ENCODE measurements around the gene SERPINA9. TPM values are rescaled to one million over a fixed set of nuclear protein-coding genes. Genes with fewer than 3 reads are reported as not detected.
A peak's percentile ranks its signal among the peaks of the same experiment; 100 is the strongest.
"Not testable (repeated sequence)": the region's sequence is repeated elsewhere in the genome, so short reads cannot be mapped to it uniquely, and the experiment has no call there.

SERPINA9 gene
- total RNA-seq, 1 experiment from 2014 or later: not detected

DNA sequence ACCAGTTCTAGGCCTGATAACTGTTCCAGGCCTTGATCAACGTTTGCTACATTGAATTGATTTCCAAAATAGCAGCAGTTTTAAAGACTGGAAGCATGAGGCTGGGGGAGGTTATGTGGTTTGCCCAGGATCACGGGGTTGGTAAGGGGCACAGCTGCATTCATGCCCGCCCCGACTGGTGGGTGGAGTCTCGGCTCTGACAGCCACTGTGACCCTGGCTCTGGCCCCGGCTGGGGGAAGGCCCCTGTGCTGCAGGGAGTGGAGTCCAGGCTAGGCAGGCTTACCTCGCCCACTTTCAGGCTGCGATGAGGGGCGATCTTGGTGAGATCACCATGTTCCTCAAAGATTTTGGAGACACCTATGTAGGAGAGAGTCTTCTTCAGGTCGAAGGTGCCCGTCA lies 13.3 kb upstream of the SERPINA9 start:
- DNase-seq (ENCODE audit: extremely low read depth, low read depth): no peak

DNA sequence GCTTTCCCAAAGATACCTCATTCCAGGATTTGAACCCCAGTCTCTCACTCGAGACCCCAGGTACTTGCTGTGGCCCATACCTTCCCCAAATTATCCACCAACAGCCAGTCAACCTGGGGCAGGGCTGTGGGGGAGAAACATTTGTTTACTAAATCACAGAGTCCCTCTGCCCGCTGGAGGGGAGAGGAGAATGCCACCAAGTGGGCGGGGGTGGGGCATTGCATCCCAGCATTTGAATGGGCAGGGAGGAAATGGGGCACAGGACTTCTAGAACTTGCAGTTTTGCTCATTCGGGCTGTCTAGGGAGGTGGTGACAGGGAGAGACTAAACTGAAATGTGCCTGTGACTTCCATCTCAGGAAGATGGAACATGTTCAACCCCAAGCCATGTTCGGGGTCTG lies 10.9 kb upstream of the SERPINA9 start:
- no peak for DNase-seq (ENCODE audit: extremely low read depth, low read depth)

DNA sequence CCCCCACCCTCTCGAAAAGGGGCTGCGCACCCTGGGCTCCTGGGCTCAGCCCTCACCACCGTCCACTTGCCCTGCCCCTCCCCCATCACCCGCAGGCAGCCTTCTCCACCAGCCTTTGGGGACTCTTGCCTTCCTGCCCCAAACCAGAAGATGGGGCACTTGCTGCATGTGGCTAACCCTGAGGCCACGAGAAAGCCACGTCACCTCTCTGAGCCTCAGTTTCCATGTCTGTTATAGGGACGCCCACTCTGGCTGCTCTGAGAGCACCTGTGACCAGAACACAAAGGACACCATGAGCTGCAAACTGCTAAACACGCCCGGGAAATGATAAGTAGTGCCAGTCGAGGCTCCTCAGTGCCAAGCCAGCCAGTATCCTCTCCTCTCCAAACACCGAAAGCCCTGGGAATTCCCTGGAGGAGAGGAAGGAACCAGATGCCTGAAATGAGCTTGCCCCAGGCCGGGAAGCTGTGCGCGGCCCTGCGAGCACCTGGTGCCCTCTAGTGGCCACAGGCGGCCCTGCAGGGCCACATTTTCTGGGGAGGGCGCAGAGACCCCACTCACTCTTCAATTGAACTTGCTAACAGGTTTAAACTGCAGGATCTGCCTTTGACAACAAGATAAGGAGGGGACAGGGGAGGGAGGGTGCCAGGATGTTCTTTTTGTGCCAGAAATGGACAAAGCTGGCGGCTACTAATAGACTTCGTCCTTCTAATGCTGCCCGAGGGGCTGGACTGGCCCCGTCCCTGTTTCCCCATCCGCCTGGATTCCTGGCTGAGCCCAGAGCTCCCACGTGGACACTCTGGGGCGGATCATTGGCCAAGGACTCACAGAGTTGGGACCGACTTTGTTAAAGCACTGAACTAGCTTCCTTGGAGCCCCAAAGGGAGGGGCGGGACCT lies 10.2 kb upstream of the SERPINA9 start:
- DNase-seq (ENCODE audit: extremely low read depth, low read depth): peak; percentile 12

DNA sequence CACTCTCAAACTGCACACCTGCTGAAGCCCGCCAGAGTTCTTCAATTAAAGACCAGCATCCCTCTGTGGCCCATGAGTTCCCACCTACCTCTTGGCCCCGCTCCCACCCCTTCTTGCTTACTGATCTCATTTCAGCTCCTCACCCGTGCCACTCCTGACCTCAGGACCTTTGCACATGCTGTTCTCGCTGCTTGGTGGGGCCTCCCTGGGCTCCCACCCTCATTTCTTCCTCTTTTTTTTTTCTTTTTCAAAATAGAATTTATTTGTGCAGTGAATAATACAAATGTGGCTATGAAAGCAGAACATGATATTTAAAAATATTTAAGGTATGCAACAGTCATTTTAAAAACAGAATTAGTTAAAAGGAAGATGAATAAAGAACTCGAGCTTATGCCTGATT lies 8.5 kb upstream of the SERPINA9 start:
- DNase-seq (ENCODE audit: extremely low read depth, low read depth): no peak

DNA sequence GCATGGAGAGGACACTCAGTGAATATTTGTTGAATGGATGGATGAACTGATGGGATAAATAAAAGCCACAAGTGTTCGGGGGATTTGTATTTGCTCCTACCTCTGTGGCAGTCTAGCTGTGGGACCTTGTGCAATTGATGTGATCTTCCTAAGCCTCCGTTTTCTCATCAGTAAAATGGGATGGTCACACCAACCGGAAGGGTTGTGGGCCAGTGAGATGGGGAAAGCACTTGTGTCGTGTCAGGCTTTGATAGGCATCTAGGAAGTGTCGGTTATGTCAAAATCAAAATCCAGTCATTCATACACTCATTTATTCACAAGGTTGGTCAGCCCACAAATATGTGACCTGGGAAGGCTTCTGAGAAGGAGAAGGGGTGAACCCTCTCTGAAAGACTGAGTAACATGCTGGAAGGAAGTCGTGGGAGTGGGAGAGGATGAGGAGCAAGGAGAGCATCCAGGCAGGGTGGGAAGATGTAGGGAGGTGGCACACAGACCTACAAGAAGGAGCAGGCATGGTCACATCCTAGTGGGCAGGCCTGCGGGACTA lies 7.8 kb upstream of the SERPINA9 start:
- no peak for DNase-seq (ENCODE audit: extremely low read depth, low read depth)

DNA sequence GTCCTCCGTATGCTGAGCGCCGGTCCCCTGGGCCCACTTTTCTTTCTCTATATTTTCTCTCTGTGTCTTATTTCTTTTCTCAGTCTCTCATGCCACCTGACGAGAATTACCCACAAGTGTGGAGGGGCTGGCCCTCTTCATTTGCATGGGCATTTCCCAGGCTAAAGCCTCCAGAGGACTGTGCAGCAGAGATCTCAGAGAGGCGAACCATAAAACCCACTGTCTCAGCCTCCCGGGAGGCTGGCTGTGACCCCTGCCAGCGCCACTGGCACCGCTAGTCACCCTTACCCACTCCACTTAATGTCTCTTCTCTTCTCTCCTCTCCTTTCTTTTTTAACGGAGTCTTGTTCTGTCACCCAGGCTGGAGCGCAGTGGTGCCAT lies 7.1 kb upstream of the SERPINA9 start:
- no peak for DNase-seq (ENCODE audit: extremely low read depth, low read depth)

DNA sequence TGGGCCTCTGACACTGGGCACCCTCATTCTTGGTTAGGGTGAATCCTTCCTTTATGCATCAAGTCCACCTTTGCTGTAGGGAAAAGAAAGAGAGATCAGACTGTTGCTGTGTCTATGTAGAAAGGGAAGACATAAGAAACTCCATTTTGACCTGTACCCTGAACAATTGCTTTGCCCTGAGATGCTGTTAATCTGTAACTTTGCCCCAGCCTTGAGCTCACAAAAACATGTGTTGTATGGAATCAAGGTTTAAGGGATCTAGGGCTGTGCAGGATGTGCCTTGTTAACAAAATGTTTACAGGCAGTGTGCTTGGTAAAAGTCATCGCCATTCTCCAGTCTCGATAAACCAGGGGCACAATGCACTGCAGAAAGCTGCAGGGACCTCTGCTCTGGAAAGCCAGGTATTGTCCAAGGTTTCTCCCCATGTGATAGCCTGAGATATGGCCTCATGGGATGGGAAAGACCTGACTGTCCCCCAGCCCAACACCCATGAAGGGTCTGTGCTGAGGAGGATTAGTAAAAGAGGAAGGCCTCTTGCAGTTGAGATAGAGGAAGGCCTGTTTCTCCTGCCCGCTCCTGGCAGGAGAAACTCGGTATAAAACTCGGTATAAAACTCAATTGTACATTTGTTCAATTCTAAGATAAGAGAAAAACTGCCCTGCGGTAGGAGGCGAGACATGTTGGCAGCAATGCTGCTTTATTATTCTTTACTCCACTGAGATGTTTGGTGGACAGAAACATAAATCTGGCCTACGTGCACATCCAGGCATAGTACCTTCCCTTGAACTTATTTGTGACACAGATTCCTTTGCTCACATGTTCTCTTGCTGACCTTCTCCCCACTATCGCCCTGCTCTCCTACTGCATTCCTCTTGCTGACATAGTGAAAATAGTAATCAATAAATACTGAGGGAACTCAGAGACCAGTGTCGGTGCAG lies 6.4 kb upstream of the SERPINA9 start:
- not testable (repeated sequence) for DNase-seq (ENCODE audit: extremely low read depth, low read depth)

DNA sequence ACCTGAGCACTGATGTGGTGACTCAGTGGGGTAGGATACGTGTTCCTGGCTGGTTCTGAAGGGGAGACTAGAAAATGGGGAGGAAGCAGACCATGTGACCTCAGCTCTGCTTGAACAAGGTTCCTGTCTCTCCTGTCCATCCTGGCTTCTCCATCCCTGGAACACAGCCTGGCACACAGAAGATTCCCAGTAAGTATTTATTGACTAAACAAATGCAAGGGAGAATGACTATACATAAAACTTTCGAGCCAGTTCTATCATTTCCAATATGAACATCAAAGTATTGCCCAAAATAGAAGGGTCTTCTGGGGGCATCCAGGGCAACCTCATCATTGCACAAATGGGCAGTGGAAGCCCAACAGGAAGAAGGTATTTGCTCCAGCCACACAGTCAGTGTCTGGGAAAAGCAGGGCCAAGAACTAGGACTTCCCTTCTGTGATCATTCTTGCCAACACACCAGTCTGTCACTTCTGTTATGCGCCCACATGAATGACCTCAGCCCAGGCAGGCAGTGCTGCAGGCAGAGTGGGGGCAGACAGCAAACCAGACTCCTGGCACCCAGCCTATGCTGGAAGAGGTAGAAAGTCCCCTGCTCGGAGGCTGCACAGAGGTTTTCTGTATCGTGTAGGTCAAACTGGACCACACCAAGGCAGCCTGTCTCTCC lies 5.6 kb upstream of the SERPINA9 start:
- no peak for DNase-seq (ENCODE audit: extremely low read depth, low read depth)

DNA sequence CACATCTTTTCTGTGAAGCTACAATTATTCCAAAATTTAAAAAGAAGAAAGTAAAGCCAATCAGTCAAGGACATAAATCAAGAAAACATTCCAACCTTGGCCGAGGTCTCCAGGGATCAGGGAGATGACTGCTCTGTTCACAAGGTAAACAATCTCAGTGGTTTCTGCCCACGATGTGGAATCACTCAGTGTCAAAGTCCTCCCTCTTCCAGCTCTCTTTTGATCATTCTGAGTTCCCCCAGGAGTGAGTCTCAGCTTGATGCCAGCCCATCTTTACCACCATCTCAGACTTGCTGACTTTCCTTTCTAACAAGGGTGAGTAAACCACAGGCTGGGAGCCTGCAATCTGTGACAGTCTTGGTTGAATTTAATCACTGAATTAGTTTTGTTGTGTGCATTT lies 4.8 kb upstream of the SERPINA9 start:
- no peak for DNase-seq (ENCODE audit: extremely low read depth, low read depth)

DNA sequence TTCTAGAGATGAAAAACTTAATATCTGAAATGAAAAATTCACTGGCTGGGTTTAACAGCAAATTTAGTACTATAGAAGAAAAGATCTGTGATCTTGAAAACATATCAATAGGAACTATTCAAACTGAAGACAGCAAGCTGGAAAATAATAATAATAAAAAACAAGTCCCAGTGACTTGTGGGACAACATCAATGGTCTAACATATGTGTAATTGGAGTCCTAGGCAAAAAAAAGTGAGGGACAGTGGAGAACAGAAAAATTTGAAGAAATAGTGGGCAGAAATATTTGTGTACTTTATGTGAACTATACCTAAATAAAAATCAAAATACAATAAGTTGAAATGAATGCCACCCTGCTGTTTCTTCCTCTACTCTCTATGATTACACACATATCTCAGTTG lies 2.4 kb upstream of the SERPINA9 start:
- DNase-seq (ENCODE audit: extremely low read depth, low read depth): no peak

DNA sequence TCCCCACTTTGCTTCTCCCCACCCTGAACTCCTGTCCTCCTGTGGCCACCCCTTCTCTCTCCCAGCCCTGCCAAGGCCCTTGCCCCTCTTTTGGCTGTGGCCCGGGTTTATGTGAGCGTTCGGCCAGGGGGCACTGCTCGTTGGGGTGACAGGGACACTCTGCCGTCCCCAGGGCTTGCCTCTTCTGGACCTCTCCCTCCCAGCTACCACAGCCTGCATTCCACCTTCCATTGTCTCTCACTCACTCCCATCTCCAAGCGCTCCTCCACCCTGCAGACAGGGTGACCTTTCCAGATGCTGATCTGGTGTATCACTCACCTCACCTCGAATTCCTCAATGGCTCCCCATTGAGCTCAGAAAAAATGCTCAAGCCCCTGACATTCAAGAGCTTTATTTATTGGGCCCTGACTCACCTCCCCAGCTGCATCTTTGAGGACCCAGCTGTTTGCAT lies 1.4 kb downstream of the SERPINA9 start:
- DNase-seq (ENCODE audit: extremely low read depth, low read depth): no peak

DNA sequence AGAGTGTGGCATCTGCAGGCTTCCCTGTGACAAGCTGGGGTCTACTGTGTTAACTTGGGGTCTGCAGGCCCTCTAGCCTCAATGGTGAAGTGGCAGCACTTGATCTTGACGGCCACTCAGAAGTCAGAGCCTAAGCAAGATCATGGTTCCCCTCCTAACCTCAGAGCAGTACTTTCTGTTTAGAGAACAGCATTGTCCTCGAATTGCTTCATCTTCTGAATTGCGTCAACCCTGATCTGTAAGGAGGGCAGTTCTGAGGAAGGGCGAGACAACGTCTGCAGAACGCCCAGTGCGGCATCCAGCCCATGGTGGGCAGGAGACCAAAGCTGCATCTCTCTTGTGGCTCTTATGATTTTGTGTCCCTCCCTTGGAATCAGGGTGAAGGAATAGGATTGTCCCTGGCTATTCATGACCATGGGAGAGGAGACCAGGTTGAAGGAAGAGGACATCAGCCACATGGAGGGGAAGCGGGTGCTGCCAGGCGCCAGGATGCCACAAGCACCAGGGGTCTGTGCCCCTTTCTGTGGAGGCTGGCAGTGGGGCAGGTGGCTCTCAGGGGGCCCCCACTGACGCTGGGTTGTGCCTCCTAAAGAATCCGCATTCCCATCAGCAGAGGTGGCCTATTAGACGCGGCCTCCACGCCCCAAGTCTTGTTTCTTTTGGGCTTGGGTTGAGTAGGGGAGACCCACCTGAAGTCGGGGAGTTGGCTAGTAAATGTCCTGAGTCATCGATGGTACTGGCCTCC lies 2.2 kb downstream of the SERPINA9 start:
- no peak for DNase-seq (ENCODE audit: extremely low read depth, low read depth)

DNA sequence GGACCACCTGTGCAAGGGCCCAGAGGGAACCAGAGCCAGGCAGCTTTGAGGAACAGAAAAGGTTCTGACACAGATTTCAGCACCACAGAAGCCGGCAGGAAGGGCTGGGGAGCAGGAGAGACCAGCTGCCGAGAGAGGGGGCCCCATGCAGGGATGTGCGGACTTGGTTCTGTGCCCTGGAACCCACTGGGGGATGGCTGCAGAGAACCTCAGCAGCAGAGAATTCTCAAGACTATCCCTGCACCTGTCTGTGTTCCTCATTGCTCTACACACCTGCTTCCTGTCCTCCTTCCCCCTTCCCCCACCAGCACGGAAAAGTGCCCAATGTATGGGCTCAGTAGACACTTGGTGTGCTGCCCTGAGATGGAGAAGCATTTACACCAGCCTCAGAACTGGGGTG lies 3.2 kb downstream of the SERPINA9 start:
- no peak for DNase-seq (ENCODE audit: extremely low read depth, low read depth)

DNA sequence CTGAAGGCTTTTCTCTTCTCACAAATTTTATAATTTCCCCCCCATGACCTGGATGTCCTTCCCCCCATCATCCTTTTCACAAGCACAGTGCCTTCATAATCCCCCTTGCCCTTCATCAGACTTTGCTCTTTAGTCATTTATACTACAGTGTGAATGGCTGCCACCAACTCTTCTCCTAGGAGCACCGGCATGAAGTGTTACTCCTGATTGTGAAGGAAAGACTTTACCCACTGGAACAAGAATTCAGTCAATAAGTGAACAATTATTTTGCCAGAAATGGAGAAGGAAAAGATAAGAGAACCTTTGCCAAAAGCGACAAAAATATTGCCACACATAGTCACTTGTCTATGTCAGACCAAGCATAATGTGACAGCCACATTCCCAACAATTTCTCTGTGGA lies 5.0 kb downstream of the SERPINA9 start:
- DNase-seq (ENCODE audit: extremely low read depth, low read depth): no peak

DNA sequence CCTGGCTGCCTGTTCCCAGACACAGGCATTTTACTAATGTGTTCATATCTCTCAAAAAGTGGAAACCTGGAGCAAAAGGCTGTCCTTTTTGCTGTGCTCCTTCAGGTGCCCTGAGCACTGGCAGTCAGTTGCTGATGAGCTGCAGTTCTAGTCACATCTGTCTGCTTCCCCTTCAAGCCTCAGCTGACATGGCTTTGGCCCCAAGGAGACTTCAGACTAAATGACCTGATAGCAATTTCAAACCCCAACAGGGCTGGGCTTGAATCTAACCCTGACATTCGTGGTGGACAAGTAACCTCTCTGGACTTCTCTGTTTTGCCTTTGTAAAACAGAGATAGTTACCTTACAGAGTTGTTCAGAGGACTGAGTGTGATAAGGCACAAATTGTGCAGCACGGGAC lies 5.7 kb downstream of the SERPINA9 start:
- DNase-seq (ENCODE audit: extremely low read depth, low read depth): no peak

DNA sequence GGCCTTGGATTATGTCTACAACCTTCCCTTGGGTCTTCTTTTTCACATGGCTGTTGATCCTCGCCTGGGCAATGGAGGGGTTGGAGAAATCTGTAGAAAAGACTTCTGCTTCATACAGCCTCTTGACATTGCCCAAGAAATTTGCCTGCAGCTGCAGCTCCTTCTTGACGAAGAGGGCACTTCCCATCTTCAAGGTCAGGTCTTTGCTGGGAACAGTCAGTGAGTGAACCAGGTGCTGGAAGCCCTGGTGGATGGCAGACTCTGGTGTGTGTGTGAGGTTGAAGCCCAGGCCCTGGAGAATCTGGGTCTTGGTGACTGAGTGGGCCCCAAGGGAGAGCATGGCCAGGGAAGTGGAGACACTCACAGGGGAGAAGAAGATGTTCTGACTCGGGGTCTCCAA lies 6.7 kb downstream of the SERPINA9 start:
- DNase-seq (ENCODE audit: extremely low read depth, low read depth): no peak

DNA sequence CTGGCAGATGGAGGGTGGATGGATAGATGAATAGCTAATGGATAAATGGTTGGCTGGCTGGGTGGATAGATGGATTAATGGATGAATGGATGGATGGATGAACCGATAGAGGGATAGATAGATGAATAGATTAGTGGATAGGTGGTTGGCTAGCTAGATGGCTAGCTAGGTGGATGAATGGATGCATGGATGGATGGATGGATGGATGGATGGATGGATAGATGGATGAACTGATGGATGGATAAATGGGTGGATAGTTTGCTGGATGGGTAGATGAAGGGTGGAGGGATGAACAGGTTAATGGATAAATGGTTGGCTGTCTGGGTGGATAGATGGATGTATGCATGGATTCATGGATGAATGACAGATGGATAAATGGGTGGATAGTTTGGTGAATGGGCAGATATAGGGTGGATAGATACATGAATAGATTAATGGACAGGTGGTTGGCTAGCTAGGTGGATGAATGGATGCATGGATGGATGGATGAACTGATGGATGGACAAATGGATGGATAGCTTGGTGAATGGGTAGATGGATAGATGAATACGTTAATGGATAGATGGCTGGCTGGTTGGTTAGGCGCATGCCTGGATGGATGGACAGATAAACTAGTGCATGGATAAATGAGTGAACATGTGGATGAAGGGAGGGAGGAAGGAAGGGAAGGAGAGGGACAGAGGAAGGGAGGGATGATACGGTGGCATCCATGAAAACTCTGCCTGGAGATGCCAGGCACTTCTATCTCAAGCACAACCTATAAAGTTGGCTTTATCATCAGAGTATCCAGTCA lies 8.1 kb downstream of the SERPINA9 start:
- DNase-seq (ENCODE audit: extremely low read depth, low read depth): no peak

DNA sequence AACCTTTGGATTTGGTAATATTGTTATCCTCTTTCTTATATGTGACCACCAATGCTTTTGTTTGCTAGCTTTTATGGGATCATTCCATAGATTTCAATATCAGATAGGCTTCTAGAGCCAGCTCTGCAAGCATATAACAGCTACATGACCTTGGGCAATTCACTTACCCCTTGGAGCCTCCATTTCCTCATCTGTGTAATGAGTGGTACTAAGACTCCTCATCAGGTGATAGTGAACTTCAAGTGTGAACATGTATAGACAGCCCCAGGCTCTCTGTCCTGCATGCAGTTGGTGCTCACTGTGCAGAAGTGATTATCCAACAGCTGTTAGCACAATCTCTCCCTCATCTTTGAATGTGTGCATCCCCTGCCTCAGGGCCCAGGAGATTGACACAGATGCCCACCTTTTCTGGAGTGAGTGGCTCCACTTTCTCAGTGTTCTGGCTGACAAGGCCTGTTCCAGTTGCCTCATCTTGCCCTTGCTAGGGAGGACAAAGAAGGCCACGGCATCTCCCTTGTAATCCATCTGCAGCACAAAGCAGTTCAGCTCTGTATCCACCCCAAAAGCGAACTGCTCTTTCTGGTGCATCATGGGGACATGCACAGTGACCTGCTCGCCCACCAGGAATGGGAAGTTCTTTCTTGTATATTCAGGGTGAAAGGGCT lies 9.2 kb downstream of the SERPINA9 start:
- DNase-seq (ENCODE audit: extremely low read depth, low read depth): no peak

DNA sequence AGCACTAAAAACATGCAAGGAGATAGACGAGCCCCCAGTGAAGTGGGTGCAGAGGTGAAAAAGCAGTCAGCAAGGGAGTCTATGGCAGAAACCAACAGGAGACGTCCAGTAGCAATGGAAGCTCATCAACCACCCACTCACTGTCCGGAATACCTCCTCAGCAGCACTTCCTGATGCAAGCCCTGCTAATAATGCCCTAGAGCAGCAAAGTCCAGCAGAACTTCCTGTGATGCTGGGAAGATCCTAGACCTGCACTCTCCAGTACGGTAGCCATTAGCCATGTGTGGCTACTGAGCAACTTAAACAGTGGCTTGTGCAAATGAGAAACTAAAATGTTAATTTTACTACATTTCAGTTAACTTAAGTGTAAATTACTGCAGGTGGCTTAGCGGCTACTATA lies 11.0 kb downstream of the SERPINA9 start:
- DNase-seq (ENCODE audit: extremely low read depth, low read depth): no peak
